SK-N-SH (cell line): Measurements from ENCODE around the gene FBN2. TPM values are rescaled to one million over a fixed set of nuclear protein-coding genes. Genes with fewer than 3 reads are reported as not detected.

Source experiments
- CTCF ChIA-PET: fragments of 300-600, 350-600 bp; formaldehyde crosslinking; extraction: SDS; loops from one replicate; lab custom pipeline; 2021; lab: Yijun Ruan, JAX
- POLR2A ChIA-PET: fragments of 350-600 bp; sonication (Branson Sonifier 250); formaldehyde crosslinking; extraction: SDS; loops from one replicate; lab custom pipeline; 2020; ENCODE audit warnings: antibody characterized with exemption, inconsistent platforms; lab: Yijun Ruan, JAX
- DNase-seq: peaks from one replicate; pipeline ENCODE4 v3.0.0; 2012
- H2AFZ ChIP-seq: fragments of 200-600 bp; sonication (generic); 2 replicates; pipeline ENCODE4 v1.8.1; 2016; ENCODE audit warnings: antibody characterized with exemption, mild to moderate bottlenecking, low read depth
- H3F3A ChIP-seq: fragments of 200-600 bp; sonication (generic); replicated peaks from 2 replicates; pipeline ENCODE3; 2016; ENCODE audit warnings: antibody characterized with exemption, mild to moderate bottlenecking; ENCODE audit not compliant: insufficient read depth
- H3K27ac ChIP-seq, 2 experiments: fragments of 200-500 bp in 1 of 2; fragments of 200-600 bp in 1 of 2; sonication (Bioruptor generic) in 1 of 2; sonication (generic), shearing (Covaris generic) in 1 of 2; 2 replicates each; pipeline versions ENCODE4 v1.5.1 to v1.6.1; 2014 to 2016; ENCODE audit warnings: low read depth in 2 of 2, inconsistent platforms in 1 of 2, low read length in 1 of 2, mild to moderate bottlenecking in 1 of 2, mixed read lengths in 1 of 2
- H3K27me3 ChIP-seq: fragments of 200-600 bp; sonication (generic), shearing (Covaris generic); 2 replicates; pipeline ENCODE4 v1.6.1; 2016; ENCODE audit warnings: mixed run types; ENCODE audit not compliant: insufficient read depth
- H3K36me3 ChIP-seq, 2 experiments: fragments of 200-500 bp in 1 of 2; fragments of 200-600 bp in 1 of 2; sonication (Bioruptor generic) in 1 of 2; sonication (generic) in 1 of 2; replicated peaks in 1 of 2; 2 replicates each; pipeline versions ENCODE3 to v1.5.1; 2014 to 2016; ENCODE audit warnings: low read length in 1 of 2, mild to moderate bottlenecking in 1 of 2; ENCODE audit not compliant: insufficient read depth in 2 of 2, control insufficient read depth in 1 of 2
- H3K4me1 ChIP-seq, 2 experiments: fragments of 200-500 bp in 1 of 2; fragments of 200-600 bp in 1 of 2; sonication (Bioruptor generic) in 1 of 2; sonication (generic), shearing (Covaris generic) in 1 of 2; 2 replicates each; pipeline versions ENCODE4 v1.5.1 to v1.6.1; 2014 to 2016; ENCODE audit warnings: low read depth in 1 of 2, low read length in 1 of 2, mixed run types in 1 of 2; ENCODE audit not compliant: insufficient read depth in 2 of 2, control insufficient read depth in 1 of 2
- H3K4me2 ChIP-seq: fragments of 200-600 bp; sonication (generic), shearing (Covaris generic); 2 replicates; pipeline ENCODE4 v1.6.1; 2017; ENCODE audit warnings: mixed run types
- H3K4me3 ChIP-seq, 2 experiments: fragments of 200-500 bp in 1 of 2; fragments of 200-600 bp in 1 of 2; sonication (Bioruptor generic) in 1 of 2; sonication (generic), shearing (Covaris generic) in 1 of 2; 2 replicates each; pipeline versions ENCODE4 v1.5.1 to v1.8.1; 2014 to 2016; ENCODE audit warnings: low read depth in 2 of 2, inconsistent platforms in 1 of 2, low read length in 1 of 2, mild to moderate bottlenecking in 1 of 2, mixed read lengths in 1 of 2, moderate library complexity in 1 of 2
- H3K79me2 ChIP-seq: fragments of 200-600 bp; sonication (generic); 2 replicates; pipeline ENCODE4 v1.8.1; 2017; ENCODE audit warnings: mild to moderate bottlenecking; ENCODE audit not compliant: insufficient read depth
- H3K9ac ChIP-seq: fragments of 200-600 bp; sonication (generic); 2 replicates; pipeline ENCODE4 v1.6.1; 2017; ENCODE audit warnings: mixed run types
- H3K9me2 ChIP-seq: fragments of 200-600 bp; sonication (generic); 2 replicates; pipeline ENCODE4 v1.6.1; 2017; ENCODE audit warnings: mixed run types
- H3K9me3 ChIP-seq: fragments of 200-600 bp; sonication (generic); 2 replicates; pipeline ENCODE4 v1.6.1; 2017; ENCODE audit warnings: mixed run types, mild to moderate bottlenecking, moderate library complexity
- H4K20me1 ChIP-seq: fragments of 200-600 bp; sonication (generic); 2 replicates; pipeline ENCODE4 v1.6.1; 2017; ENCODE audit warnings: mild to moderate bottlenecking, mixed run types; ENCODE audit not compliant: insufficient read depth
- CTCF ChIP-seq: fragments of 200-600 bp; sonication (generic); IDR thresholded peaks from 2 replicates; pipeline ENCODE4 v1.6.1; 2017; ENCODE audit warnings: antibody characterized with exemption, mild to moderate bottlenecking, moderate library complexity
- FOSL2 ChIP-seq: IDR thresholded peaks from 2 replicates; pipeline ENCODE4 v1.4.0; 2012; ENCODE audit warnings: low read depth, mild to moderate bottlenecking, moderate library complexity, borderline replicate concordance
- GABPA ChIP-seq: IDR thresholded peaks from 2 replicates; pipeline ENCODE4 v1.4.0; 2012; ENCODE audit warnings: low read depth, mild to moderate bottlenecking
- GATA2 ChIP-seq: sonication (generic); formaldehyde crosslinking; IDR thresholded peaks from 2 replicates; pipeline ENCODE4 v1.5.0; 2020; ENCODE audit warnings: mild to moderate bottlenecking, missing genetic modification reagents
- JUND ChIP-seq: IDR thresholded peaks from 2 replicates; pipeline ENCODE4 v1.4.0; 2012
- MAX ChIP-seq: IDR thresholded peaks from 2 replicates; pipeline ENCODE4 v1.4.0; 2012; ENCODE audit warnings: low read depth
- MXI1 ChIP-seq: IDR thresholded peaks from 2 replicates; pipeline ENCODE4 v1.6.1; 2012; ENCODE audit warnings: mild to moderate bottlenecking, low read depth, low read length, improper control_type of control experiment
- NFIC ChIP-seq: IDR thresholded peaks from 2 replicates; pipeline ENCODE4 v1.4.0; 2012; ENCODE audit warnings: borderline replicate concordance
- NRF1 ChIP-seq: IDR thresholded peaks from 2 replicates; pipeline ENCODE4 v1.6.1; 2012; ENCODE audit warnings: low read depth, mild to moderate bottlenecking, low read length
- SMC3 ChIP-seq: IDR thresholded peaks from 2 replicates; pipeline ENCODE4 v1.6.1; 2012; ENCODE audit warnings: low read depth, low read length, improper control_type of control experiment
- TAF1 ChIP-seq: IDR thresholded peaks from 2 replicates; pipeline ENCODE4 v1.6.1; 2012; ENCODE audit warnings: low read depth, mild to moderate bottlenecking, low read length, moderate library complexity, borderline replicate concordance
- TEAD4 ChIP-seq: IDR thresholded peaks from 2 replicates; pipeline ENCODE4 v1.4.0; 2012; ENCODE audit warnings: mild to moderate bottlenecking, borderline replicate concordance; ENCODE audit not compliant: insufficient read depth
- USF1 ChIP-seq: IDR thresholded peaks from 2 replicates; pipeline ENCODE4 v1.4.0; 2012; ENCODE audit warnings: low read depth, borderline replicate concordance
- WGBS: methylation state at CpG from one replicate; pipeline ENCODE4 v1.1.6; 2017; ENCODE audit warnings: low lambda C conversion rate; 5-methylcytosine and 5-hydroxymethylcytosine counted together
- polyA plus RNA-seq, 3 experiments: library from polyadenylated mRNA; depleted of rRNA; stranded (reverse); fragments of >200 nt; gene quantifications; 2 replicates each; pipeline ENCODE4 v1.2.3, GENCODE V29; 2012
- TF ChIP-seq, protein P1 (sequence below): IDR thresholded peaks from 2 replicates; pipeline ENCODE4; 2012
- TF ChIP-seq, protein P2 (sequence below): IDR thresholded peaks from 2 replicates; pipeline ENCODE4 v1.6.1; 2012; ENCODE audit warnings: mild to moderate bottlenecking, low read depth, low read length, moderate library complexity

Gene FBN2
- polyA plus RNA-seq, 1 of the 3 experiments (the other 2 are of a cell fraction), result 2.2 TPM

- H3K36me3 ChIP-seq, result no peaks in the 10 kb centered on the region
- ChIA-PET POLR2A (no interaction called here), CTCF (no interaction called here)
- H4K20me1 ChIP-seq, result no peaks in the 10 kb centered on the region
- no peak overlapping the region for H3K4me2 ChIP-seq
- H3K9me3 ChIP-seq, result no peaks in the 10 kb centered on the region
- TF ChIP-seq, protein P1, sequence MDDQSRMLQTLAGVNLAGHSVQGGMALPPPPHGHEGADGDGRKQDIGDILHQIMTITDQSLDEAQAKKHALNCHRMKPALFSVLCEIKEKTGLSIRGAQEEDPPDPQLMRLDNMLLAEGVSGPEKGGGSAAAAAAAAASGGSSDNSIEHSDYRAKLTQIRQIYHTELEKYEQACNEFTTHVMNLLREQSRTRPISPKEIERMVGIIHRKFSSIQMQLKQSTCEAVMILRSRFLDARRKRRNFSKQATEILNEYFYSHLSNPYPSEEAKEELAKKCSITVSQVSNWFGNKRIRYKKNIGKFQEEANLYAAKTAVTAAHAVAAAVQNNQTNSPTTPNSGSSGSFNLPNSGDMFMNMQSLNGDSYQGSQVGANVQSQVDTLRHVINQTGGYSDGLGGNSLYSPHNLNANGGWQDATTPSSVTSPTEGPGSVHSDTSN, result no peak
- TF ChIP-seq SMC3, result no peak
- TF ChIP-seq, protein P2, sequence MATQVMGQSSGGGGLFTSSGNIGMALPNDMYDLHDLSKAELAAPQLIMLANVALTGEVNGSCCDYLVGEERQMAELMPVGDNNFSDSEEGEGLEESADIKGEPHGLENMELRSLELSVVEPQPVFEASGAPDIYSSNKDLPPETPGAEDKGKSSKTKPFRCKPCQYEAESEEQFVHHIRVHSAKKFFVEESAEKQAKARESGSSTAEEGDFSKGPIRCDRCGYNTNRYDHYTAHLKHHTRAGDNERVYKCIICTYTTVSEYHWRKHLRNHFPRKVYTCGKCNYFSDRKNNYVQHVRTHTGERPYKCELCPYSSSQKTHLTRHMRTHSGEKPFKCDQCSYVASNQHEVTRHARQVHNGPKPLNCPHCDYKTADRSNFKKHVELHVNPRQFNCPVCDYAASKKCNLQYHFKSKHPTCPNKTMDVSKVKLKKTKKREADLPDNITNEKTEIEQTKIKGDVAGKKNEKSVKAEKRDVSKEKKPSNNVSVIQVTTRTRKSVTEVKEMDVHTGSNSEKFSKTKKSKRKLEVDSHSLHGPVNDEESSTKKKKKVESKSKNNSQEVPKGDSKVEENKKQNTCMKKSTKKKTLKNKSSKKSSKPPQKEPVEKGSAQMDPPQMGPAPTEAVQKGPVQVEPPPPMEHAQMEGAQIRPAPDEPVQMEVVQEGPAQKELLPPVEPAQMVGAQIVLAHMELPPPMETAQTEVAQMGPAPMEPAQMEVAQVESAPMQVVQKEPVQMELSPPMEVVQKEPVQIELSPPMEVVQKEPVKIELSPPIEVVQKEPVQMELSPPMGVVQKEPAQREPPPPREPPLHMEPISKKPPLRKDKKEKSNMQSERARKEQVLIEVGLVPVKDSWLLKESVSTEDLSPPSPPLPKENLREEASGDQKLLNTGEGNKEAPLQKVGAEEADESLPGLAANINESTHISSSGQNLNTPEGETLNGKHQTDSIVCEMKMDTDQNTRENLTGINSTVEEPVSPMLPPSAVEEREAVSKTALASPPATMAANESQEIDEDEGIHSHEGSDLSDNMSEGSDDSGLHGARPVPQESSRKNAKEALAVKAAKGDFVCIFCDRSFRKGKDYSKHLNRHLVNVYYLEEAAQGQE, result no peak
- TF ChIP-seq GATA2, result no peak
- no peak for TF ChIP-seq CTCF
- TF ChIP-seq JUND, result no peak
- TF ChIP-seq MAX, result no peak
- TF ChIP-seq NFIC, result no peak
- TF ChIP-seq NRF1, result no peak
- no peak for TF ChIP-seq TEAD4
- TF ChIP-seq TAF1, result no peak
- no peak for TF ChIP-seq FOSL2
- no peak for TF ChIP-seq MXI1
- TF ChIP-seq GABPA, result no peak
- no peak for TF ChIP-seq USF1
- H3K27ac ChIP-seq, result no peak overlapping the region
- H3K79me2 ChIP-seq, result no peaks in the 10 kb centered on the region
- no peak overlapping the region for H3K4me3 ChIP-seq
- H2AFZ ChIP-seq, result no peak overlapping the region
- H3K27me3 ChIP-seq, result no peaks in the 10 kb centered on the region
- no peaks in the 10 kb centered on the region for H3F3A ChIP-seq
- H3K9ac ChIP-seq, result no peak overlapping the region
- DNase-seq, result no peak
- WGBS, result 20% methylated on average over 4 of the region's 4 CpGs
- no peaks in the 10 kb centered on the region; a peak in 1 of 4 replicates for H3K4me1 ChIP-seq
- H3K9me2 ChIP-seq, result no peaks in the 10 kb centered on the region
Measured at GRCh38 chr5:128472919-128473318, 65.1 kb downstream of the FBN2 start.
